Mucosa of descending colon (tissue), 3 donors: Measurements from ENCODE around the gene MBTPS1. TPM values are rescaled to one million over a fixed set of nuclear protein-coding genes. Genes with fewer than 3 reads are reported as not detected.

Experiments
- ATAC-seq: fragments of 200-7000 bp; cut with Tn5 transposase; one replicate; pipeline ENCODE4 v1.9.1; 2020; ENCODE audit warnings: mild to moderate bottlenecking, moderate library complexity
- DNase-seq, 3 donors: peaks; one replicate each; pipeline ENCODE4 v3.0.0-alpha.2; 2020
- H3K36me3 ChIP-seq: fragments of 200-600 bp; one replicate; pipeline ENCODE4 v1.8.0; 2021; ENCODE audit warnings: low read depth, mild to moderate bottlenecking
- H3K4me1 ChIP-seq: fragments of 200-600 bp; one replicate; pipeline ENCODE4 v1.8.0; 2021; ENCODE audit warnings: low read depth, mild to moderate bottlenecking
- H3K4me3 ChIP-seq: fragments of 200-600 bp; one replicate; pipeline ENCODE4 v1.8.0; 2021; ENCODE audit warnings: mild to moderate bottlenecking
- H3K9me3 ChIP-seq: fragments of 200-600 bp; one replicate; pipeline ENCODE4 v1.8.0; 2021; ENCODE audit warnings: mild to moderate bottlenecking
- intact Hi-C, 2 donors: fragments of 100-400 bp; cut with DNase I in 1 of 2; cut with micrococcal nuclease in 1 of 2; formaldehyde crosslinking; loops; one replicate each; pipeline versions ENCODE4 v1.11.0 to v1.11.1; 2022; cut with DNase I, micrococcal nuclease
- total RNA-seq, 3 donors: library from RNA; stranded (reverse); fragmentation: NEBNext Ultra II Directional in 2 of 3; extraction: Animal tissue kit (Norgen Biotek cat#: 25700) in 2 of 3; gene quantifications; one replicate each; pipeline versions ENCODE4 v1.2.1 to v1.2.4, GENCODE V29; 2021 to 2023
- TF ChIP-seq, protein P1 (sequence below): fragments of 200-600 bp; IDR thresholded peaks from one replicate; pipeline ENCODE4 v1.8.0; 2022; ENCODE audit warnings: antibody characterized with exemption, mild to moderate bottlenecking
- donor health status: DM: no; HTN: no; CAD: no; lungs with moderate emphysema.
- donor health status: DM: no; HTN: no; CAD: no.
- donor health status: DM: no; HTN: yes; CAD: no.

MBTPS1 gene
- total RNA-seq, 3 donors from 2014 or later: 66.1 to 97.0 (median 93.4) TPM

DNA sequence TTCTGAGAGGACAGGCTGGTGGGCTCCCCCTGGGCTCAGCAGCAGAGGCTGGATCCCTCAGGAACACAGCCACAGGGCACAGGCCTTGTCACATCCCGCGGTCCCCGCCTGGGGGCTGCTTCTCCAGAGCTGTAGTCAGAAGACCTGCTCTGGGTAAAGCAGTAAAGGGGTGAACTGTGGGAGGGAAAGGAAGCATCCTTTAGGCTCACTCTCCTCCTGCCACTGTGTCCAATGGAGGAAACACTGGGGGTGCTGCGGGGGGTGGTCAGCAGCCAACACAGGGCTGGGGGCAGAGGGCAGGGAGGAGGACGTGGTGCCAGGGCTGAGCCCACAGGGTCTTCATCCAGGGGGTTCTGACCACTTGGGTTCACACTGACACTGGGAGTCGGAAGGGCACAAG, 69.1 kb downstream of the MBTPS1 start:
- Histone ChIP-seq H3K9me3 (no peaks in the 10 kb centered on the region), H3K4me1 (no peaks in the 10 kb centered on the region), H3K36me3 (no peaks in the 10 kb centered on the region), H3K4me3 (no peak overlapping the region)
- TF ChIP-seq, protein P1, sequence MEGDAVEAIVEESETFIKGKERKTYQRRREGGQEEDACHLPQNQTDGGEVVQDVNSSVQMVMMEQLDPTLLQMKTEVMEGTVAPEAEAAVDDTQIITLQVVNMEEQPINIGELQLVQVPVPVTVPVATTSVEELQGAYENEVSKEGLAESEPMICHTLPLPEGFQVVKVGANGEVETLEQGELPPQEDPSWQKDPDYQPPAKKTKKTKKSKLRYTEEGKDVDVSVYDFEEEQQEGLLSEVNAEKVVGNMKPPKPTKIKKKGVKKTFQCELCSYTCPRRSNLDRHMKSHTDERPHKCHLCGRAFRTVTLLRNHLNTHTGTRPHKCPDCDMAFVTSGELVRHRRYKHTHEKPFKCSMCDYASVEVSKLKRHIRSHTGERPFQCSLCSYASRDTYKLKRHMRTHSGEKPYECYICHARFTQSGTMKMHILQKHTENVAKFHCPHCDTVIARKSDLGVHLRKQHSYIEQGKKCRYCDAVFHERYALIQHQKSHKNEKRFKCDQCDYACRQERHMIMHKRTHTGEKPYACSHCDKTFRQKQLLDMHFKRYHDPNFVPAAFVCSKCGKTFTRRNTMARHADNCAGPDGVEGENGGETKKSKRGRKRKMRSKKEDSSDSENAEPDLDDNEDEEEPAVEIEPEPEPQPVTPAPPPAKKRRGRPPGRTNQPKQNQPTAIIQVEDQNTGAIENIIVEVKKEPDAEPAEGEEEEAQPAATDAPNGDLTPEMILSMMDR: no peak
- intact Hi-C loops: no loop called here
- peak in 1 of 3 donors; percentile 27 for DNase-seq
- no peak for ATAC-seq

- intact Hi-C loops: no loop called here
- H3K4me3 ChIP-seq: no peak overlapping the region
- no peaks in the 10 kb centered on the region for H3K4me1 ChIP-seq
- no peaks in the 10 kb centered on the region for H3K36me3 ChIP-seq
- ATAC-seq: no peak
- no peaks in the 10 kb centered on the region for H3K9me3 ChIP-seq
- DNase-seq: peak in 1 of 3 donors; percentile 9
- TF ChIP-seq, protein P1: no peak
These were observed 69.5 kb downstream of the MBTPS1 start for GRCh38 chr16:84047206-84047605.

DNA sequence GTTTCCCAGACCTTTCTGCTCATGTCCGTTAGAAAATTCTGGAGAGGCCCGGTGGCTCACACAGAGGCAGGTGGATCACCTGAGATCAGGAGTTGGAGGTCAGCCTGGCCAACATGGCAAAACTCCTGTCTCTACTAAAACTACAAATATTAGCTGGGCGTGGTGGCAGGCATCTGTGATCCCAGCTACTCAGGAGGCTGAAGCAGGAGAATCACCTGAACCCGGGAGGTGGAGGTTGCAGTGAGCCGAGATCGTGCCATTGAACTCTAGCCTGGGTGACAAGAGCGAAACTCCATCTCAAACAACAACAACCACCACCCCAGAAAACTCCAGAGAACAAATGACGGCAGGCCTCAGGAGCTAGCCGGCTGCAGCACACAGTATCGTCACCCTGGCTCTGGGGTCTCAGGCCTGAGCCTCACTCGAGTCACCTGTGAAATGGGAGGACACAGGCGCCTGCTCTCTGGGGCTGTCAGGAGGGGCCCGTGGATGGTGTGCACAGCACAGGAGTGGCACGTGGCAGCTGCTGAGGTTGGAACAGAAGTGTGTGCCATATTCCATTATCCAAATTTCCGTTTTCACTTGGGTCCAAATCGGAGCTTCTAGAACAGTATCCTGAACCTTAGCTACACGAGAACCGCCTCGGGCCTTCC, 70.8 kb downstream of the MBTPS1 start:
- ATAC-seq: no peak
- Histone ChIP-seq H3K9me3 (no peaks in the 10 kb centered on the region), H3K36me3 (no peaks in the 10 kb centered on the region), H3K4me1 (no peaks in the 10 kb centered on the region), H3K4me3 (no peak overlapping the region)
- intact Hi-C loops: no loop called here
- peak in 2 of 3 donors; percentile 14 to 34 for DNase-seq
- TF ChIP-seq, protein P1: no peak

GRCh38 chr16:84045001-84045817, 71.5 kb downstream of the MBTPS1 start:
- TF ChIP-seq, protein P1: no peak
- ATAC-seq: no peak
- DNase-seq: peak in 2 of 3 donors; percentile 14 to 30
- no peak overlapping the region for H3K4me3 ChIP-seq
- intact Hi-C loops: no loop called here
- no peaks in the 10 kb centered on the region for H3K36me3 ChIP-seq
- H3K4me1 ChIP-seq: no peaks in the 10 kb centered on the region
- no peaks in the 10 kb centered on the region for H3K9me3 ChIP-seq

- intact Hi-C loops: no loop called here
- H3K36me3 ChIP-seq: no peaks in the 10 kb centered on the region
- TF ChIP-seq, protein P1: no peak
- DNase-seq (peak in 2 of 3 donors; percentile 12 to 30), ATAC-seq (no peak)
- H3K9me3 ChIP-seq: no peaks in the 10 kb centered on the region
- H3K4me3 ChIP-seq: no peak overlapping the region
- H3K4me1 ChIP-seq: no peaks in the 10 kb centered on the region
These were observed 72.6 kb downstream of the MBTPS1 start for GRCh38 chr16:84044118-84044488.
